ENCODE measurements around the gene PAPPA2.
"Not testable (repeated sequence)": the region's sequence is repeated elsewhere in the genome, so short reads cannot be mapped to it uniquely, and the experiment has no call there.

PAPPA2 gene

GRCh38 chr1:176744142-176744541 is 281.2 kb downstream of the PAPPA2 start:
- Histone ChIP-seq H3K36me3 (ENCODE audit: control insufficient read depth, insufficient read depth, low read length) (no peaks in the 10 kb centered on the region), H3K4me3 (replicated peaks; ENCODE audit: low read depth, low read length) (no peak overlapping the region), H3K27me3 (replicated peaks; ENCODE audit: control insufficient read depth, insufficient read depth, low read length) (no peaks in the 10 kb centered on the region; the same call in 1 of the 2 replicates)
- no peak for TF ChIP-seq CTCF (IDR thresholded peaks at IDR 0.05; ENCODE audit: insufficient read depth, low read length, poor library complexity, severe bottlenecking)
- DNase-seq (ENCODE audit: extremely low read depth, insufficient read length), result no peak

- Histone ChIP-seq H3K27me3 (replicated peaks; ENCODE audit: control insufficient read depth, insufficient read depth, low read length) (no peaks in the 10 kb centered on the region), H3K4me3 (replicated peaks; ENCODE audit: low read depth, low read length) (no peak overlapping the region), H3K36me3 (ENCODE audit: control insufficient read depth, insufficient read depth, low read length) (no peaks in the 10 kb centered on the region)
- no peak for DNase-seq (ENCODE audit: extremely low read depth, insufficient read length)
- no peak for TF ChIP-seq CTCF (IDR thresholded peaks at IDR 0.05; ENCODE audit: insufficient read depth, low read length, poor library complexity, severe bottlenecking)
These were observed 283.0 kb downstream of the PAPPA2 start for GRCh38 chr1:176745945-176746344.

GRCh38 chr1:176752505-176752904 is 289.5 kb downstream of the PAPPA2 start:
- Histone ChIP-seq H3K4me3 (replicated peaks; ENCODE audit: low read depth, low read length) (no peak overlapping the region), H3K27me3 (replicated peaks; ENCODE audit: control insufficient read depth, insufficient read depth, low read length) (no peaks in the 10 kb centered on the region), H3K36me3 (ENCODE audit: control insufficient read depth, insufficient read depth, low read length) (no peaks in the 10 kb centered on the region)
- DNase-seq (ENCODE audit: extremely low read depth, insufficient read length), result no peak
- TF ChIP-seq CTCF (IDR thresholded peaks at IDR 0.05; ENCODE audit: insufficient read depth, low read length, poor library complexity, severe bottlenecking), result no peak

GRCh38 chr1:176754676-176755075 is 291.7 kb downstream of the PAPPA2 start:
- DNase-seq (ENCODE audit: extremely low read depth, insufficient read length), result no peak
- TF ChIP-seq CTCF (IDR thresholded peaks at IDR 0.05; ENCODE audit: insufficient read depth, low read length, poor library complexity, severe bottlenecking), result no peak
- Histone ChIP-seq H3K27me3 (replicated peaks; ENCODE audit: control insufficient read depth, insufficient read depth, low read length) (no peaks in the 10 kb centered on the region), H3K4me3 (replicated peaks; ENCODE audit: low read depth, low read length) (no peak overlapping the region), H3K36me3 (ENCODE audit: control insufficient read depth, insufficient read depth, low read length) (no peaks in the 10 kb centered on the region)

- not testable (repeated sequence) for DNase-seq (ENCODE audit: extremely low read depth, insufficient read length); H3K36me3 ChIP-seq (ENCODE audit: control insufficient read depth, insufficient read depth, low read length); H3K4me3 ChIP-seq (replicated peaks; ENCODE audit: low read depth, low read length); H3K27me3 ChIP-seq (replicated peaks; ENCODE audit: control insufficient read depth, insufficient read depth, low read length)
These were observed 293.8 kb downstream of the PAPPA2 start for GRCh38 chr1:176756817-176757216.

- H3K27me3 ChIP-seq (replicated peaks; ENCODE audit: control insufficient read depth, insufficient read depth, low read length), result no peaks in the 10 kb centered on the region
- no peak overlapping the region for H3K4me3 ChIP-seq (replicated peaks; ENCODE audit: low read depth, low read length)
- DNase-seq (ENCODE audit: extremely low read depth, insufficient read length), result no peak
- H3K36me3 ChIP-seq (ENCODE audit: control insufficient read depth, insufficient read depth, low read length), result no peaks in the 10 kb centered on the region
- TF ChIP-seq CTCF (IDR thresholded peaks at IDR 0.05; ENCODE audit: insufficient read depth, low read length, poor library complexity, severe bottlenecking), result no peak
These were observed 302.6 kb downstream of the PAPPA2 start for GRCh38 chr1:176765608-176766007.

Measured in GM06990 (cell line).